Measurements from ENCODE around the gene EHMT1.

DNA sequence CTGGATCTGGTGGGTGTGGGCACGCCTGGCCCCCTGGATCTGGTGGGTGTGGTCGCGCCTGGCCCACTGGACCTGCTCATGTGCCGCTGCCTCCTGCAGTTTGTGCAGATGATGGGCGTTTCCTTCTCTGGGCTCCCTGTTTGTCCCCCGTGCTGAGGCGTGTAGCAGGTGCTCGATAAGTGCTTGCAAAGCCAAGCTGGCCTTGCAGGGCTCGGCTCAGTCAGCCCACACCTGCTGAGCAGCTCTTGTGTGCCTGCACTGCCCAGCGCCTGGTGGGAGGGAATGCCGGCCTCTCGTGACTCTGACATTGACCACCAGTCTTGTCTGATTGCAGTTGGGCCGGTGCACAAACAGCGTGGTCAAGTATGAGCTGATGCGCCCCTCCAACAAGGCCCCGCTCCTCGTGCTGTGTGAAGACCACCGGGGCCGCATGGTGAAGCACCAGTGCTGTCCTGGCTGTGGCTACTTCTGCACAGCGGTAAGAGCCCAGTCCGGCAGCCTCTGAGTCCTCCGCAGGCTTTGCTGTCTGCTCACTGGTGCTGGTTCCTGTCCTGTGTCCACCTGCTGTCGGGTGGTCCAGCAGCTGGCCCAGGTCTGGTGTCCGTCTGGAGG lies 156.1 kb downstream of the EHMT1 start:
- no peak for TF ChIP-seq EZH2phosphoT487 (IDR thresholded peaks at IDR 0.05; ENCODE audit: low read length)
- TF ChIP-seq, protein P1, sequence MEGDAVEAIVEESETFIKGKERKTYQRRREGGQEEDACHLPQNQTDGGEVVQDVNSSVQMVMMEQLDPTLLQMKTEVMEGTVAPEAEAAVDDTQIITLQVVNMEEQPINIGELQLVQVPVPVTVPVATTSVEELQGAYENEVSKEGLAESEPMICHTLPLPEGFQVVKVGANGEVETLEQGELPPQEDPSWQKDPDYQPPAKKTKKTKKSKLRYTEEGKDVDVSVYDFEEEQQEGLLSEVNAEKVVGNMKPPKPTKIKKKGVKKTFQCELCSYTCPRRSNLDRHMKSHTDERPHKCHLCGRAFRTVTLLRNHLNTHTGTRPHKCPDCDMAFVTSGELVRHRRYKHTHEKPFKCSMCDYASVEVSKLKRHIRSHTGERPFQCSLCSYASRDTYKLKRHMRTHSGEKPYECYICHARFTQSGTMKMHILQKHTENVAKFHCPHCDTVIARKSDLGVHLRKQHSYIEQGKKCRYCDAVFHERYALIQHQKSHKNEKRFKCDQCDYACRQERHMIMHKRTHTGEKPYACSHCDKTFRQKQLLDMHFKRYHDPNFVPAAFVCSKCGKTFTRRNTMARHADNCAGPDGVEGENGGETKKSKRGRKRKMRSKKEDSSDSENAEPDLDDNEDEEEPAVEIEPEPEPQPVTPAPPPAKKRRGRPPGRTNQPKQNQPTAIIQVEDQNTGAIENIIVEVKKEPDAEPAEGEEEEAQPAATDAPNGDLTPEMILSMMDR (IDR thresholded peaks at IDR 0.05; ENCODE audit: low read length), result no peak

Measured in MM.1S (cell line).